ENCODE results near the gene CACNB1.

The CACNB1 gene

DNA sequence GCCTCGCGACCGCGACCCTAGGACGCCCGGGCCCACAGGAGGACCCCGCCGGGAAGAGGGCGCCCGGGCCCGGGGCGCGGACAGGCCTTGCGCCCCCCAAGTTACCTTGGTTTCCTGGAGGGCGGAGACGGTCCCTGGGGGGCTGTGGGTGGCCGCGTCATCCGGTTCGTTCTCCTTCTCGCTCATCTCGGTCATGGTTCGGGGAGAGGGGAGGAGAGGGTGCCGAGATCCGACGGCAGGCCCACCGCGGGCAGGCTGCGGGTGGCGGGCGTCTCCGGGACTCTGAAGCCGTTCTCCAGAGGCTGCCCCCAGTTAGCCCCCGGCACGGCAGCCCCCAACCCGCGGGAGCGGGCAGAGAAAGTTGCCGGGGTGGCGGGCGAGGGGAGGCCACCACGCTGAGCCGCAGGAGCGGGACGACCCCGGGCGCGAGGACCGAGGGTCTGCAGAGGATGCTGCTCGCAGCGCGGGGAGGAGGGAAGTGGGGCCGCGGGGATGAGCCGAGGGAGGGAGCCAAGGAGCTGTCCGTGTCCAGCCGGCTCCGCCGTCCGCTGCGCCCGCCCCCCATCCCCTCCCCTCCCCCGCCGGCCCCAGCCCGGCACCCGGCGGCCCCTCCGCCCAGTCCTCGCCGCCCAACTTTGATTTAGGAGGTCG lies 28.0 kb upstream of the CACNB1 start, which contains the start of gene STAC2:
STAC2 (minus strand) TSS at position 638 of the 651 bp plus-strand sequence; CDS start at position 195, 443 bp downstream.
- DNase-seq: no peak

DNA sequence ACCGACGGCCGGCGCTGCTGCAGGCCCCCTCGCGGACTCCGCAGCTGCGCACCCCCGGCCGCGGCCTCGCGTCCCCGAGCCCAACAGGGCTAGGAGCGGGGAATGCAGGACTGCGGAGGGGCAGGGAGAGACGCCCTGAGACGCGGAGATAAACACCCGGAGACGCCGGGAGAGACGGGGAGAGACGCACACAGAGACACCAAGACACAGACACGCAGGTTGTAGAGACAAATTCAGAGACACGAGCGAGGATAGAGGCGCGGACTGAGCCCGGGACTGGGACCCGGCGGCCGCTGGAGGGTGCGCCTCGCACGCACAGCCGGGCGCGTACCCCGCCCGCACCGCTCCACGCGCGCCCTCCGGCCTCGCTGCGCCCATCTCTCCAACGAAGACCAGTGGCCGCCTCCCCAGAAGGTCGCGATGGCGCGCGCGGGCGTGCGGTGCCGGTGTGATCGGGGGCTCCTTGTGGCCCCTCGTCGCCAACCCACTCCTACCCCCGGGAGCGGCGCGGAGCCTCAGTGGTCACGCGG lies 27.4 kb upstream of the CACNB1 start:
- no peak for DNase-seq

GRCh38 chr17:39223907-39224777 lies 26.7 kb upstream of the CACNB1 start:
- DNase-seq: no peak

GRCh38 chr17:39222866-39223834 lies 25.7 kb upstream of the CACNB1 start:
- DNase-seq: no peak

- no peak for DNase-seq
These were observed 24.7 kb upstream of the CACNB1 start for GRCh38 chr17:39222151-39222550.

DNA sequence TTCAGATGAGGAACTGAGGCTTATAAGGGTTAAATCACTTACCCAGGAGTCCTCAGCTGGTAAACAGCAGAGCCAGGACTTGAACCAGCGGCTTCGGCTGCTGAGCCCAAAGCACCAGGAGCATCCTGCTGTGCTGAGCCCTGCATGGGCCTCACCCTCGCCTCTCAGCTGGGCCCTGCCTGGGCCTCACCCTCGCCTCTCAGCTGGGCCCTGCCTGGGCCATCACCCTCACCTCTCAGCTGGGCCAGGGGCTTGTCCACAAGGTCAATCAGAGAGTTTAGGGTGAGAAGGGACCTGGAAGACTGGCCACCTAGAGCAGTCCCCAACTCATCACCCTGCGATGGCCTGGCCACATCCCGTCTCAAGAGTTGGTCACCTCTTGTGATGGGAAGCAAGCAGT lies 24.1 kb upstream of the CACNB1 start:
- no peak for DNase-seq

DNA sequence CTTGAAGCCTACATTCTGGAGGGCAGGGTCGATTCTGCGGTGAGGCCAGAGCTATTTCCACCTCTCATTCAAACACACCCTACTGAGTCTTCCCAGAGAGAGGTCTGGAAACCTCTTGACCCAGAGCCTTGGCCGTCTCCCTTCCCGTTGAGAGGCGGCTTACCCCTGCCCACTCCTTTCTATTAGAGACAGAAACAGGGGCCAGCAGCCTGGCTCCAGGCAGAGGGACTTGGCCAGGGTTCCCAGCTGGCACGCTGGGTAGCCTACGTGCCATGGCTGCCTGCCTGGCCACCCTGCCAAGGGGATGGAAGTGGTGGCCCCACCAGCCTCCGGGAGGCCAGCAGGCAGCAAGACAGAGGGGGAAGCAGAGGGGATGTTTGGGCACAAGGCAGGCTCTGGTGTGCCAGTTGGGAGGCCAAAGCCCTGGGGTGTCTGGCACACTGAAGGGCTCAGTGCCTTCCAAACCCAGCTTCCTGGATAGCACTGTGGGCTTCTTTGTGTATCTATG lies 22.2 kb upstream of the CACNB1 start:
- DNase-seq: no peak

DNA sequence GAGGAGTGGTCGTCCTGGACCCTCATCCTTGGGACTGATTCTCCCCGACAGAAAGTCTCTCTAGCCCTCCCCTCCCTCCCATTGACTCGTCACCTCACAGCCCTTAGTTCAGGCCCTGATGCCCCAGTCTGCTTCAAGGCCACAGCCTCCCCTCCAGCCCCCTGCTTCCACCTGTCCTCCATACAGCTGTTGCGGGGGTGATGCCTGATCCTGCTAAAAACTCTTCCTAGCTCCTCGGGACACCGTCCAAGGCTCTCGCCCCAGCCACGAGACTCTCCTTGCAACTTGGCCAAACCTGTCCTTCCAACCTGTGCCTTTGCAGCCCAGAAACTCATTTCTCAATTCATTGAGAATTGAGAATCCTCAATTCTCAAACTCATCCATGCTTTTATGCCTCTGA lies 21.4 kb upstream of the CACNB1 start:
- no peak for DNase-seq

GRCh38 chr17:39217734-39218369 lies 20.4 kb upstream of the CACNB1 start:
- DNase-seq: no peak

DNA sequence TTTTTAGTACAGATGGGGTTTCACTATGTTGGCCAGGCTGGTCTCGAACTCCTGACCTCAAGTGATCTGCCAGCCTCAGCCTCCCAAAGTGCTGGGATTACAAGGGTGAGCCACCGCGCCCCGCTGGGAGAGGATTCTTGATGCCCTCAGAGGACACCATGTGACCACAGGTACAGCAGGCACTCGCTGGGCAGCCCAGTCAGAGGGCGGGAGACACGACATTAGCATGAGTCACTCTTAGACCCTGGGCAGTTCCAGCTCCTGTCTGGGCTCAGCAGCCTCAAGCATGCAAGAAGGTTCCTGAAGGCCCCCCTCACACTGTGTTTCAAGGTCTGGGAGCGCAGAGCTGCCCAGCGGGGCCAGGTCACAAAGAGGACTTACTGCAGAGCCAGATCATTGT lies 16.4 kb upstream of the CACNB1 start:
- no peak for DNase-seq

DNA sequence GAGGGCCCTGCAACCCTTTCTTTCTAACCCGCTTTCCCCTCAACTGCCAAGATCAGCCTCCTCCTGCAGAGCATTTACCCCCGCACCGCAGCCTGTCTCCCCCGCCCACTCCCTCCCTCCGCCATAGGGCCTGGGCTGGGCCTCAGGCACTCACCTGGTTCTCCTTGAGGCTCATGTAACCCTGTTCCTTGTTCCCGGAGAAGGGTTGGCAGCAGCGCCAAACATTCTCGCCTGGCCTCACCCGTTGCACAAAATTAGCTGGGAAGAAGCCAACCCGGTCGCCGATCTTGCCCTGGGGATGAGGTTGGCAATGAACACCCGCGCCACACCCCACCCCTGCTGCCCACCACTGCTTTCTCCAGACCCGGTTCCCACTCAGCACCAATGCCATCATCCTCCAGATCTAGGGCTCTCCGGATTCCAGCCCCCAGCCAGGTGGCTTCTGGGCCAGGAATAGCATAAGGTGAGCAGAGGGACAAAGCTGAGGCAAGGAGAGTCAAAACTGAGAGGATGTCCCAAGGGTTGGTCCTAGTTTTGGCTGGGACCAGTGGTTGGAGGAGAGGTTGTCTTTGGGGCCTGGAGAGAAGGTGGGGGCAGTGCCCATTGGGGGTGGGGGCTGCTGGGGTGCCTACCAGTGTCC lies 15.5 kb upstream of the CACNB1 start:
- no peak for DNase-seq

- DNase-seq: no peak
These were observed 14.8 kb upstream of the CACNB1 start for GRCh38 chr17:39212195-39212810.

GRCh38 chr17:39210093-39210434 lies 12.6 kb upstream of the CACNB1 start:
- no peak for DNase-seq

GRCh38 chr17:39209317-39210092 lies 12.0 kb upstream of the CACNB1 start:
- no peak for DNase-seq

DNA sequence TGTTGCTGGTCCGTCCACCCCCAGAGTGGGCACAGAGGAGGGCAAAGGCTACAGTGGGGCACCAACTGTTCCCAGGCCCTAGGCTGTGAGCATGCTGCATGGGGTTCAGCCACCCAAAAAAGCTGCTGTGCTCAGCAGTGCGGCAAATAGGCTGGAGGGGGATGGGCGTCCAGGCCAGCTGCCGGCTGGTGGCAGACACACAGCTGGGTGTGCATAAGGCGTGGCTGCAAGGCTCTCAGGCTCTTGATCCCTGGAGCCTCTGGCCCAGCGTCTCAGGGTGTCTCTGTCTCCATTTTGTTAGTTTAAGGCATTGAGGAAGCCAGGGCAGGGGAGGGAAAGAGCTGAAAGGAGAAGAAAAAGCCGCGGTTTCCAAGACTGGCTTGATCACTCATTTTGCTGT lies 11.4 kb upstream of the CACNB1 start:
- DNase-seq: no peak

GRCh38 chr17:39208136-39208535 lies 10.7 kb upstream of the CACNB1 start:
- DNase-seq: no peak

DNA sequence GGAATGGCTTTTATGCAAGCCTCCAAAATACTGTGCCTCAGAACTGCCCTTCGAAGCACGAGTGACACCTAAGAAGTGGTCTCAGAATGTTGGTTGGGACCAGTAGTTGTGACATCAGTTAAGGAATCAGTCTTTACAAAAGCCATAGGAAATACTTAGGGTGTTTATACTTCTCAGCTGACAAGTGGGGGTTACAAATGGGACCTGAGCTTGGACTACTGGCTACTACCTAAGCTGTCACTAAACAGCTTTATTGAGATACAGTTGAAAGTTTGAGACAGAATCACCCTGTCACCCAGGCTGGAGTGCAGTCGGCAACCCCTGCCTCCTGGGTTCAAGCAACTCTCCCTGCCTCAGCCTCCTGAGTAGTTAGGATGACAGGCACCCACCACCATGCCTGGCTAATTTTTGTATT lies 7.7 kb upstream of the CACNB1 start:
- no peak for DNase-seq

DNA sequence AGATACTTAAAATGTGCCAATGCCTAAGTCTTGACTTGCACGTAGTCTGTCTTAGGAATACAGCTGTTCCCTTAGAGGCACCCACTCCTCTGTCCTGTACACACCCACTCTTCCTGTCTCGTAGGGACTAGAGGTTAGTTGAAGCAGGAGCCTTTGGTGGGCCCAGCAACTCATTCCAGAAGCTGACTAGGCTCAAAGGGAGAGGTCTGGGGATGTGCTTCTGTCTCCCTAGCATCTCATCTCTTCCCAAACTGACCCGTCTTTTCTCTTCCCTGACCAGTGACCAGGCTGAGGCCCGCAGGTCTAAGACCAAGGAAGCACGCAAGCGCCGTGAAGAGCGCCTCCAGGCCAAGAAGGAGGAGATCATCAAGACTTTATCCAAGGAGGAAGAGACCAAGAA lies 6.8 kb upstream of the CACNB1 start:
- DNase-seq: no peak

DNA sequence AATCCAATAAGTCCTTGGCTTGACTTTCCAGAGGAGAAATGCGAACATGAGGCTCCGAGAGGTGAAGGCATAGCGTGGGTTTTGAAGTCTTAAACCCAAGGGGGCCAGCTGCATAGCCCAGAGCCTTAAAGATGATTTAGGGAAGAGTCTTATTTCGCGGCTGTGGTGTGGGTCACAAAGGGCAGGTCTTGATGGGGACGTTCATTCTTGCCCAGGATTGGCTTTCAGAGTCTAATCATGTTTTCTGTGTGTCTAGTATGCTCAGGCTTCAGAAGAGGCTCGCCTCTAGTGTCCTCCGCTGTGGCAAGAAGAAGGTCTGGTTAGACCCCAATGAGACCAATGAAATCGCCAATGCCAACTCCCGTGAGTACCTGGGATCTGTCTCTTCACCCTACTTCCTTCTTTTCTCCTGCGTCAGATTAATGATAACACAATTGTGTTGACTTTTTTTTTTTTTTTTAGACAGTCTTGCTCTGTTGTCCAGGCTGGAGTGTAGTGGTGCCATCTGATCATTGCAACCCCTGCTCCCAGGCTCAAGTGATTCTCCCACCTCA lies 3.6 kb upstream of the CACNB1 start:
- no peak for DNase-seq
